Measurements from ENCODE around the gene ZNF543. TPM values are rescaled to one million over a fixed set of nuclear protein-coding genes. Genes with fewer than 3 reads are reported as not detected.

The ZNF543 gene
- total and polyA plus RNA-seq, 2 of the 13 experiments (the other 11 are each of a cell fraction or from before 2014, with no cell fraction given), result 2.1 to 8.9 TPM

DNA sequence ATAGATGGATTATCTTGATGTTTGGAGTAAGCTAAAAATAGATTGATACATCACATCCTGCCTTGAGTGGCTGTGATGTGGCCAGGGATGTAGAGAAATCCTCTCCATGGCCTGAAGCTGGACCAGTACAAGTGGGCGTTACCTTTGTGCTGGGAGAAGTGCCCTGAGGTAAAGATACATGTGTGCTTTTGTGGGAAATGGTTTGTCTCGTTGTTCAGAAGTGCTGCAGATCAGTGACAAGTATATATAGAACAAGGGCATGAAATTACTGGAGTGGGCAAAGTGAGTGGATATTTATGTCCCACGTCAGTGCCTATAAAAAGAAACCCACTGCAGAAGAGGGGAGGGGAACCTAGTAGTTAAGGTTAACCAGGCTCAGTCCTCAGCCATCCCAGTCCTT is 18.6 kb downstream of the ZNF543 start:
- ATAC-seq, result no peak
- Histone ChIP-seq H3K79me2 (ENCODE audit: insufficient read depth, low read length) (no peaks in the 10 kb centered on the region), H3K36me3 (replicated peaks in 1 of 2; ENCODE audit: control insufficient read depth in 1 of 2, insufficient read depth in 2 of 2, low read length in 2 of 2) (no peaks in the 10 kb centered on the region), H3K9me3 (ENCODE audit: low read length) (no peaks in the 10 kb centered on the region), H4K20me1 (ENCODE audit: insufficient read depth, low read length) (no peaks in the 10 kb centered on the region), H3K27me3 (ENCODE audit: control insufficient read depth in 1 of 2, insufficient read depth in 2 of 2, low read length in 2 of 2) (no peaks in the 10 kb centered on the region; a peak in 1 of 5 replicates), H3K9ac (ENCODE audit: insufficient read depth, low read depth, low read length) (no peak overlapping the region), H3K4me1 (ENCODE audit: insufficient read depth, low read length) (peaks cover 6% of the 10 kb centered on the region; the same call in 1 of the 2 replicates), H3K4me2 (ENCODE audit: low read depth, low read length) (no peak overlapping the region), H3K4me3 (replicated peaks in 1 of 3; ENCODE audit: insufficient read depth in 1 of 3, low read depth in 2 of 3, low read length in 3 of 3) (no peak overlapping the region), H2AFZ (ENCODE audit: low read length) (no peak overlapping the region), H3K27ac (ENCODE audit: extremely low read length, insufficient read depth, low read length) (no peak overlapping the region)
- WGBS (ENCODE audit: low lambda C conversion rate), result 24% methylated on average over 3 of the region's 3 CpGs
- CTCF ChIA-PET (ENCODE audit: low intra/inter-chr PET ratio, low total read pairs), result no interaction called here
- POLR2A ChIA-PET, result no interaction called here
- in situ Hi-C loops (cut with HindIII; ENCODE audit: extremely low pct_ligation_motif_present, low pct_unique_long_range_greater_than_20kb), result no loop called here
- intact Hi-C loops (cut with micrococcal nuclease; ENCODE audit: unreplicated experiment), result no loop called here
- no TSS peak for BruUV-seq (replicated peaks)
- no peak for DNase-seq (ENCODE audit: low spot score)
- no peak for FAIRE-seq
- TF ChIP-seq GPBP1L1 (CRISPR knock-in tag; IDR thresholded peaks at IDR 0.05), result no peak
- TF ChIP-seq IKZF1 (IDR thresholded peaks at IDR 0.05), result no peak
- TF ChIP-seq, protein P1, sequence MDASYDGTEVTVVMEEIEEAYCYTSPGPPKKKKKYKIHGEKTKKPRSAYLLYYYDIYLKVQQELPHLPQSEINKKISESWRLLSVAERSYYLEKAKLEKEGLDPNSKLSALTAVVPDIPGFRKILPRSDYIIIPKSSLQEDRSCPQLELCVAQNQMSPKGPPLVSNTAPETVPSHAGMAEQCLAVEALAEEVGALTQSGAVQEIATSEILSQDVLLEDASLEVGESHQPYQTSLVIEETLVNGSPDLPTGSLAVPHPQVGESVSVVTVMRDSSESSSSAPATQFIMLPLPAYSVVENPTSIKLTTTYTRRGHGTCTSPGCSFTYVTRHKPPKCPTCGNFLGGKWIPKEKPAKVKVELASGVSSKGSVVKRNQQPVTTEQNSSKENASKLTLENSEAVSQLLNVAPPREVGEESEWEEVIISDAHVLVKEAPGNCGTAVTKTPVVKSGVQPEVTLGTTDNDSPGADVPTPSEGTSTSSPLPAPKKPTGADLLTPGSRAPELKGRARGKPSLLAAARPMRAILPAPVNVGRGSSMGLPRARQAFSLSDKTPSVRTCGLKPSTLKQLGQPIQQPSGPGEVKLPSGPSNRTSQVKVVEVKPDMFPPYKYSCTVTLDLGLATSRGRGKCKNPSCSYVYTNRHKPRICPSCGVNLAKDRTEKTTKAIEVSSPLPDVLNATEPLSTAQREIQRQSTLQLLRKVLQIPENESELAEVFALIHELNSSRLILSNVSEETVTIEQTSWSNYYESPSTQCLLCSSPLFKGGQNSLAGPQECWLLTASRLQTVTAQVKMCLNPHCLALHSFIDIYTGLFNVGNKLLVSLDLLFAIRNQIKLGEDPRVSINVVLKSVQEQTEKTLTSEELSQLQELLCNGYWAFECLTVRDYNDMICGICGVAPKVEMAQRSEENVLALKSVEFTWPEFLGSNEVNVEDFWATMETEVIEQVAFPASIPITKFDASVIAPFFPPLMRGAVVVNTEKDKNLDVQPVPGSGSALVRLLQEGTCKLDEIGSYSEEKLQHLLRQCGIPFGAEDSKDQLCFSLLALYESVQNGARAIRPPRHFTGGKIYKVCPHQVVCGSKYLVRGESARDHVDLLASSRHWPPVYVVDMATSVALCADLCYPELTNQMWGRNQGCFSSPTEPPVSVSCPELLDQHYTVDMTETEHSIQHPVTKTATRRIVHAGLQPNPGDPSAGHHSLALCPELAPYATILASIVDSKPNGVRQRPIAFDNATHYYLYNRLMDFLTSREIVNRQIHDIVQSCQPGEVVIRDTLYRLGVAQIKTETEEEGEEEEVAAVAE (CRISPR knock-in tag; IDR thresholded peaks at IDR 0.05; ENCODE audit: borderline replicate concordance), result no peak
- no peak for TF ChIP-seq NONO (IDR thresholded peaks at IDR 0.05)
- no peak for TF ChIP-seq NONO (CRISPR knock-in tag; conservative IDR thresholded peaks at IDR 0.05)
- no peak for TF ChIP-seq ZSCAN30 (CRISPR knock-in tag; IDR thresholded peaks at IDR 0.05)
- no peak for TF ChIP-seq PTBP1 (IDR thresholded peaks at IDR 0.05; ENCODE audit: low read depth, low read length, poor library complexity, severe bottlenecking)
- no peak for TF ChIP-seq ZNF792 (CRISPR knock-in tag; IDR thresholded peaks at IDR 0.05)
- TF ChIP-seq NR2F2 (IDR thresholded peaks at IDR 0.05; ENCODE audit: borderline replicate concordance, low read depth), result no peak
- TF ChIP-seq ZFP90 (CRISPR knock-in tag; IDR thresholded peaks at IDR 0.05; ENCODE audit: borderline replicate concordance), result no peak
- no peak for TF ChIP-seq ZBTB7A (CRISPR knock-in tag; IDR thresholded peaks at IDR 0.05)
- TF ChIP-seq ZBTB4 (CRISPR knock-in tag; IDR thresholded peaks at IDR 0.05; ENCODE audit: borderline replicate concordance), result no peak
- no peak for TF ChIP-seq DRAP1 (CRISPR knock-in tag; IDR thresholded peaks at IDR 0.05)
- TF ChIP-seq PATZ1 (CRISPR knock-in tag; IDR thresholded peaks at IDR 0.05), result no peak
